Measurements from ENCODE around the gene ANGPTL2.

DNA sequence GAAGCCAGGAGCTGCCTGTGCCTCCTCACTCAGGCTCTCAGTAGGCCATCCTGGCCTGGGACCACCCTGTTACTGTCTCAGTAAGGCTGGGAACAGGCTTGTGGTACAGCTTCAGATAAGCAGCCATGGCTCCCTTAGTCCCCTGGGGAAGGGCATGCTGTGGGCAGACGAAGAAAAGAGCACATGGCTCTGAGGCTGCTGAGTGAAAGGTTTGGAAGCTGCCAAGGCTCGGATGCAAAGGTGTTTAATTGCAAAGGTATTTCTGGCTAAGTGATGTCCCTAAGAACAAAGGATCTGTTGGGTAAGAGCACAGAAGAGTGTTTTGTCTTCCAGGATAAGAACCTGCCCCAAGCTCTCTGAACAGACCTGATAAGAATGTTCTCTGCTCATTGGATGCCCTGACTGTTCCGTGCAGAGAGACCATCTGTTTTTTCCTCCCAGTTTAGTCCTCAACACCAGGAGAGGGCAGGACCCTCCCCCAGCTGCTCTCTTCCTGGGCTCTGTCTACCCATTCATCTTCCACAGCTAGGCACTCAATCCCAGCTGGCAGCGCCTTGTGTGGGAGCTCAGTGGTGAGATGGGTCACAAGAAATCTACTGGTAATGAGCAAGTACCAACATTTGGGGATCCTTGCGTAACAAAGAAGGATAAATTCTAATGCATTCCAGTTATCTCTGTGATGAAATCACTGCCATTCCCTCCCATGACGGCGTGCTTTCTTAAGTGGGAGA is 17.7 kb downstream of the ANGPTL2 start:
- TF ChIP-seq POLR2A (IDR thresholded peaks at IDR 0.05; ENCODE audit: low read length) = no peak
- TF ChIP-seq GATA1 (IDR thresholded peaks at IDR 0.05; ENCODE audit: low read depth, low read length) = no peak

Measured in erythroblast (primary cell).